Neural cell (in vitro differentiated cells): ENCODE results near the gene PARP16.

Source experiments
- EP300 ChIP-seq: fragments of 450-650 bp; conservative IDR thresholded peaks from 2 replicates; pipeline ENCODE4 v1.6.1; 2014; ENCODE audit warnings: antibody characterized with exemption, mild to moderate bottlenecking, moderate library complexity; ENCODE audit not compliant: poor library complexity, severe bottlenecking
- EZH2 ChIP-seq: fragments of 200-600, 300-800 bp; shearing (Covaris generic), sonication (generic); IDR thresholded peaks from 2 replicates; pipeline ENCODE4 v1.6.1; 2014; ENCODE audit warnings: antibody characterized with exemption, low read length, borderline replicate concordance, mild to moderate bottlenecking; ENCODE audit not compliant: insufficient read depth, poor library complexity, severe bottlenecking
- MXI1 ChIP-seq: fragments of 450-650 bp; conservative IDR thresholded peaks from 2 replicates; pipeline ENCODE4 v1.6.1; 2014; ENCODE audit warnings: antibody characterized with exemption, mild to moderate bottlenecking; ENCODE audit not compliant: poor library complexity, severe bottlenecking
- POLR2AphosphoS5 ChIP-seq: IDR thresholded peaks from 2 replicates; pipeline ENCODE4 v1.6.1; 2012
- TAF1 ChIP-seq: IDR thresholded peaks from 2 replicates; pipeline ENCODE4 v1.6.1; 2012; ENCODE audit warnings: low read depth
- TF ChIP-seq, protein P1 (sequence below): fragments of 450-650 bp; IDR thresholded peaks from 2 replicates; pipeline ENCODE4 v1.5.1; 2014; ENCODE audit warnings: antibody characterized with exemption, mild to moderate bottlenecking, moderate library complexity; ENCODE audit not compliant: poor library complexity, severe bottlenecking

DNA sequence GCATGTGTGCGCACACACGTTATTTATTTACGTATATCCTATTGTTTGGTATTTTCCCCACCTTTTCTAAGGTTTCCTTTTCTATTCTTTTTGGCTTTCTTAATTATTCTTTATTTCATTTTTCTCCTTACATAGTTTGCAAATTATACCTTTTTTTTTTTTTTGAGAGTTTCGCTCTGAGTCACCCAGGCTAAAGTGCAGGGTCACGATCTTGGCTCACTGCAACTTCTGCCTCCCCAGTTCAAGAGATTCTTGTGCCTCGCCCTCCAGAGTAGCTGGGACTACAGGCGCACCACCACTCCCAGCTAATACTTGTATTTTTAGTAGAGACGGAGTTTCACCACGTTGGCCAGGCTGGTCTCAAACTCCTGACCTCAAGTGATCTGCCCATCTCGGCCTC, 55.4 kb downstream of the PARP16 start:
- TF ChIP-seq, protein P1, sequence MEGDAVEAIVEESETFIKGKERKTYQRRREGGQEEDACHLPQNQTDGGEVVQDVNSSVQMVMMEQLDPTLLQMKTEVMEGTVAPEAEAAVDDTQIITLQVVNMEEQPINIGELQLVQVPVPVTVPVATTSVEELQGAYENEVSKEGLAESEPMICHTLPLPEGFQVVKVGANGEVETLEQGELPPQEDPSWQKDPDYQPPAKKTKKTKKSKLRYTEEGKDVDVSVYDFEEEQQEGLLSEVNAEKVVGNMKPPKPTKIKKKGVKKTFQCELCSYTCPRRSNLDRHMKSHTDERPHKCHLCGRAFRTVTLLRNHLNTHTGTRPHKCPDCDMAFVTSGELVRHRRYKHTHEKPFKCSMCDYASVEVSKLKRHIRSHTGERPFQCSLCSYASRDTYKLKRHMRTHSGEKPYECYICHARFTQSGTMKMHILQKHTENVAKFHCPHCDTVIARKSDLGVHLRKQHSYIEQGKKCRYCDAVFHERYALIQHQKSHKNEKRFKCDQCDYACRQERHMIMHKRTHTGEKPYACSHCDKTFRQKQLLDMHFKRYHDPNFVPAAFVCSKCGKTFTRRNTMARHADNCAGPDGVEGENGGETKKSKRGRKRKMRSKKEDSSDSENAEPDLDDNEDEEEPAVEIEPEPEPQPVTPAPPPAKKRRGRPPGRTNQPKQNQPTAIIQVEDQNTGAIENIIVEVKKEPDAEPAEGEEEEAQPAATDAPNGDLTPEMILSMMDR: no peak
- TF ChIP-seq POLR2AphosphoS5: no peak
- TF ChIP-seq EP300: no peak
- no peak for TF ChIP-seq EZH2
- TF ChIP-seq TAF1: no peak
- no peak for TF ChIP-seq MXI1
